Measurements from ENCODE around the gene ABCB9.

The ABCB9 gene

GRCh38 chr12:122994781-122995502, 28.7 kb upstream of the ABCB9 start:
- no peak for DNase-seq

- DNase-seq, result no peak
These were observed 27.9 kb upstream of the ABCB9 start for GRCh38 chr12:122994140-122994675.

DNA sequence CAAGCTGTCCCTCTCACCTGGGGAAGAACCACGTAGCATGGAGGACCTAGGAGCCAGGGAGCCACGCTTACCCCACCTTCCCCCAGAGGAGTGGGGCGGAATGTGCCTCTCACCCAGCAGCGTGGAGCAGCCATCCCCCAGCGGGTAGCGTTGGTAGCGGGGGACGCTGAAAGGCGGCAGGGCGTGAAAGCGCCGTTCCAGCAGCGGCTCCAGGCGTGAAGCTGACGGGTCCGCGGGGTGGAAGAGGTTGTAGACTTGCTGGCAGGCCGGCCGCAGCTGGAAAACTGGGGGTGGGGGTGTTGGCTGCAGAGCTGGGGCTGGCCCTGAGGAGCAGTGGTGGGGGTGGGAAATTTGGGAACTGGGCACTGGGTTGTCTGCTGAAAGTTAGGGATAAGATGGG, 26.1 kb upstream of the ABCB9 start:
- DNase-seq, result no peak

GRCh38 chr12:122991623-122992275, 25.5 kb upstream of the ABCB9 start:
- no peak for DNase-seq

- no peak for DNase-seq
These were observed 24.8 kb upstream of the ABCB9 start for GRCh38 chr12:122990961-122991622.

DNA sequence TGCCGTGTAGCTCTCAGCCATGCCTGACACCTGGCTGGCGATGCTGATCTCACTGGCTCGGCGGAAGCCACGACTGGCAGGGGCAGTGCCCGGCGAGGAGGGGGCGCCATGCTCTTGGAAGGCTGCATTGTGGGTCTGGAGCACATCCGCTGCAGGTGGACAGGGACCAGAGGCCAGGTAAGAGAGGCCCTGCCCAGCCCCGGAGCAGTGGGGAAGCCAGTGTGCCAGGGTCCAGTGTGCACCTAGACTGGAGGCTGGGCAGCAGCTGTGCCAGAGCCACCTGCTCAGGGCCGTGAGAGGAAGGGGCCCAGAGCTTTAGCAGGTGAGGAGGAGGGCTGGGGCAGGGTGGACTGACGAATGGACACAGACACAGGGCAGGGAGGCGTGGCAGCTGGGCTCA, 24.3 kb upstream of the ABCB9 start:
- no peak for DNase-seq

DNA sequence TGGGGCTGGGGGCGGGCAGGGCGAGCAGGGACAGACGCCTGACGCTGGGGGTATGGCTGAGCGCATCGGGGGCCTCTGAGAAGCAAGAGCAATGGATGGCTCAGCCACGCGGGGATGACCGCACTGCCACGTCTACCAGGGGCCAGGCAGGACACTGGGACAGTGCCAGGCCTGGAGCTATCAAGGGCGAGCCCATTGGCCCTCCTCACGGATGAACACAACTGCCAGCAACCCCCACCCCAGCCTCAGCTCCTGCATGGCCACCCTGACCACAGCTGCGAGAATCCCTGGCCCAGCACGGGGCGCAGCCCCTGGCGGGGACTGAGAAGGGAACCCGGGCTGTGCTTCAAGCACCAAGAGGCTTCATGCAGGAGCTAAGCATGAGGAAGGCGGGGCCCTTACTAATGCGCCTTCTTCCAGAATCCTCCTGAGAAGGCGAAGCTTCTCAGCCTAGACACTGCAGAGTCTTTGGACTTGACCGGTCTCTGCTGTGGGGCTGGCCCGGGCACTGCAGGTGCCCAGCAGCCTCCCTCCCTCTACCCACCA, 23.7 kb upstream of the ABCB9 start:
- no peak for DNase-seq

GRCh38 chr12:122989225-122989839, 23.1 kb upstream of the ABCB9 start:
- no peak for DNase-seq

DNA sequence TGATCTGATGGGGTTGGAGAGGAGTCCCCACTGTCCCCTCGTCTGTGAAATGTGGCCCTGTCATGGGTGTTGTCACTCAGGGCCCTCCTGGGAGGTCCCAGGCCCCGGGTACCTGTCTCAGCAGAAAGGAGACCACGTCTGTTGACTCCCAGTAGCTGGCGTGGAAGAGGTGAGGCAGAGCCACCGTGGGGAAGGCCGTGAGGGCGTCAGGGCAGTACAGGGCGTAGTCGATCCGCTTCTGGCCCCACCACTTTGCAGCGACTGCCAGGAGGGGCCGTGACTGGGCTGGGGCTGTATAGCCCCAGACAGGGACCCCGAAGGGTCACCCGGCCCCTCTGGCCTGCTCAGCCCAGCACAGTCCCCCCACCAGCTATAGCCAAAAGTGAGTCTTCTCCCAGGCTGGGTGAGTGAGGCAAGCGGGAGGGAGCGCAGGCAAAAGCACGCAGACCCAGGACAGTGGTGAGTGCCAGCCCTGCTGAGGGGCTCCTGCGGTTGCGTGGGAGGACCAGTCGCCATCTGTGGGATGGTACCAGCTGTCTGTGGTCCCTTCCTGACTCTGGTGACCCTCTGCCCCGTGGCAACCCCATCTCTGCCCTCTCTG, 22.4 kb upstream of the ABCB9 start:
- no peak for DNase-seq

- no peak for DNase-seq
These were observed 21.8 kb upstream of the ABCB9 start for GRCh38 chr12:122988036-122988435.

- no peak for DNase-seq
These were observed 21.1 kb upstream of the ABCB9 start for GRCh38 chr12:122987086-122987951.

DNA sequence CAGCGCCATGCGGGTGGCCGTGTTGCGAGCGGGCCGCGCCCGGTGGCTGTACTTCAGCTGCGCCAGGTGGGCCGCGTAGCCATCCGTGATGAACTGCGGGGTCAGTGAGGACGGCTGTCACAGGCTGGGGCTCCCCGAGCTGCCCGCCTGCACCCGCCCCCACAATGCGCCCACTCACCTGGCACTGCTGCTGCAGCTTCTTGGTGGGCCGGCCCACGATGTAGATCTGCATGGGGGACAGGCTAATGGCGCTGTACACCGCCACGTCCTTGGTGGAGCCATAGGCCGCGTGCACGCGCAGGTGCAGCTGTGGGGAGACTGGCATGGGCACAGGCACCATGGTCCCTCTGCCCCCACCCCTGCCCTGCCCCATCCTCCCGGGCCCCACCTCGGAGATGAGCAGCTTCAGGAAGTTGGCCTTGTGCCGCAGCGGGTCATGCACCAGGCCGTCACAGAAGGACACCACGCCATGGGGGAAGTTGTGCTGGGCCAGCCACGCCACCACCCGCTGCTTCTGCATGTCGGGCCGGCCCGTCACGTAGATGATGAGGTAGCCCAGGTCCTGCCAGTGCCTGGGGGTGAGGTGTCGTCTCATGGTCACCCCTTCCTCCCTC, 20.1 kb upstream of the ABCB9 start:
- DNase-seq, result no peak

DNA sequence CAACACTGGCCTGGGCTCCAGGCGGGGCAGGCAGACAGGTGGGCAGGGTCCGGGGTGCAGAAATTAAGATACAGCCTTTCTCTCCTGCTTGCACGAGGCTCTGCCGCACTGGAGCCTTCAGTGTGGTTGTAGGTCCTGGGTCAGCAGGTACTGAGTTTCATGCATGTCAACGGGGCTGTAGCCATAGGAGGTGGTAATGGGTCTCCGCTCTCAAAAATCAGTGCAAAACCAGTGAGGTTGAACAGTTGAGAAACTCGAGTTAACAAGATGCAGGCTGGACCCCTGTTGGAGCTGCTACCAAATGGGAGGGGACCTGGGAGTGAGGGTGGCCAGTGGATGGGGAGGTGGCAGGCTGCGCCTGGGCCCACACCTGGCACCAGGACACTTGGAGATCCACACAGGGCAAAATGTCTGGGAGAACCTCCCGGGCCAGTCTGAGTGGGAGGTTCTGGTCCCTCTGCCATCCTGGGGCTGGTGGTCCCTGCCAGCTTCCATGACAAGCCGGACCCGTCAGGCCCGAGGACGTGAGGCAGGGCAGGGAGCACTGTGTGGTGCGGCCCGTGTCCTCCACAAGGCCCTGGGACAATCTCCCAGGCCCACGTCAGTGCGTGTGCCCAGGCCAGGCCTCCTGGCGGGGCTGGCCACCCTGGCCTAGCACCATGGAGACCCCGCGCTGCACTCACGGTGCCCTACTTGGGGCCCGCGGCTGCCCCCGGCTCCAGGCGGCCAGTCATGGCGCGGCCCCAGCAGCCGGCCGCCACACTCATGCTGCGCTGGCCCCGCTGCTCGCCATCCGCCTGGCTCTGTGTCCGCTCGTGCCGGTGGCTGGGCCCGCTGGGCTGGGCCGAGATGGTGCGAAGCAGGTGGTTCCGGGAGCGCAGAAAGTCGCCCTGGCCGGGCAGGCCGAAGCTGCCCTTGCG, 19.3 kb upstream of the ABCB9 start:
- DNase-seq, result no peak

- no peak for DNase-seq
These were observed 18.5 kb upstream of the ABCB9 start for GRCh38 chr12:122984612-122985337.

DNA sequence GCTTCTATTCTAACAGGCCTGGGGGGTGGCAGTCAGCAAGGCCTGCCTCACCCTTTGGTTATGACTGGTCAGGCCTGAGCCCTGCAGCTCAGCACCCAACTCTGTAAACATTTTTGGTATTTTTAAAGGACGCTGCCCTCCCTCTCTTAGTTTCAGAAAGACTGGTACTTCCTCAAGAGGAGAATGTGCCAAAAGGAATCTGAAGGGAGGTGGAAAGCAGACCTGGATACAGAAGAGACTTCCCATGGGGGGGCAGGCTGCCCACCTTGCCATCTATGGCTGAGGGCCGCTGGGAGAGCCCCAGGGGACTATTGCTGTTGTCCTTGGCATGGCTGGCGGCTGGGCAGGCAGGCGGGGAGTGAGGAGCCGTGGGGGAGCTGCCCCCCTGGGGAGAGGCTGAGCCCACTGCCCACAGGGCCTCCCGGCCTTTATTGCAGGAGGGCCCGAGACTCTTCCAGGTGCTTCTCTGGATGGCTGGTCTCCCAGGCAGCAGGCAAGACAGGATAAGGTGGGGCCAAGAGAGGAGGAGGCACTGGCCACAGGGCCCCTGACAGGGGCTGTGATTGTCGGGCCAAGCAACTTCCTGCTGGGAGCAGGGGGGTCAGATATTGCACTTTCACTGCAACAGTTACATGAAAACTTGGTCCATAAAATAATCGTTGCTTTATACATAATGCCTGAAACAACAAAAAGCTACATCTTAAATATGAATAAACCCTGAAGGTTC, 17.7 kb upstream of the ABCB9 start:
- no peak for DNase-seq

DNA sequence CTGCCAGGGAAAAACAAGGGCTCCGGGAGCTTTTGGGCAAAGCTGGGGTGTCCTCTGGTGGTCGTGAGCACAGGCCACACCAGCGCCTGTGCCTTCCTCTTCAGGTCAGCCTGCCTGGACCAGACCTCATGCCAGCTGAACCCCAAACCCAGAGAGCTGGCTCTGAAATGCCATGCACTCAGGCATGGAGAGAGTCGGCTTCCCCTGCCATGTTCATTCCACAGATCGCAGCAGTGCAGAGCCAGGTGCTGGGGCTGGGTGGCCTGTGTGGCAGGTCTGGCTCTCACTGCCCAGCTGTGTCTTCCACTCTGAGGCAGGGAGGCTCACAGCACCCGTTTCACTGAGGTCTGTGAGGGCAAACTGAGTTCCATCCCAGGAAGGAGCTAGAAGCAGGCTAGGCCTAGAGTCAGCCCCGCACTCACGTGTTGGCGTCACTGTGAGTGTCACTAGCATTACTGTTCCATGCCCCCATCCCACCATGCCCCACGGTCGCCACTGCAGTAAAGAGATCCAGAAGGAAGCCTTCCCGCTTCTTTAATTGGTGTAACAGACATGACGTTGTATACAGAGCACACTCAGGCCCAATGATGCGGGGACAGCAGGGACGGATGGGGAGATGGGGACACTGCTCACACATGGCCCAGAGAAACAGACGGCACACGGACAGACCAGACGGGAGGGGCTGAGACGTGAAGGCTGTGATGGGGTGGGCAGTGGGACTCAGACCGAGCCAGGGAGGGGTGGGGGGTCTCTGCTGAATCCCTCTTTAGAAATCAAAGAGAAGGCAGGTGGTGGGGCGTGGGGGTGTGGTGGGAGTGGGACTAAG, 16.9 kb upstream of the ABCB9 start:
- no peak for DNase-seq

GRCh38 chr12:122982477-122982815, 16.2 kb upstream of the ABCB9 start:
- DNase-seq, result no peak
